Lung (tissue), 12 donors: ENCODE data around the gene BBS9. TPM values are rescaled to one million over a fixed set of nuclear protein-coding genes. Genes with fewer than 3 reads are reported as not detected.
"Not testable (repeated sequence)": the region's sequence is repeated elsewhere in the genome, so short reads cannot be mapped to it uniquely, and the experiment has no call there.

Source experiments
- ATAC-seq: fragments of 200-7000 bp; cut with Tn5 transposase; one replicate; pipeline ENCODE4 v1.9.1; 2020; ENCODE audit warnings: moderate number of reproducible peaks; ENCODE audit not compliant: insufficient read depth, low FRiP score
- DNase-seq, 3 donors: peaks; one replicate each; pipeline ENCODE4 v3.0.0-alpha.2; 2013 to 2017
- H3K27ac ChIP-seq, 2 donors: one replicate each; pipeline ENCODE4 v1.5.1; 2013; ENCODE audit warnings: mild to moderate bottlenecking in 2 of 2, moderate library complexity in 2 of 2, control low read depth in 1 of 2, inconsistent platforms in 1 of 2, low read depth in 1 of 2, low read length in 1 of 2
- H3K27me3 ChIP-seq, 3 donors: one replicate each; pipeline ENCODE4 v1.5.1; 2013; ENCODE audit warnings: low read length in 2 of 3; ENCODE audit not compliant: control insufficient read depth in 3 of 3, insufficient read depth in 3 of 3
- H3K36me3 ChIP-seq, 4 donors: one replicate each; pipeline ENCODE4 v1.5.1; 2013; ENCODE audit warnings: low read length in 4 of 4, mild to moderate bottlenecking in 1 of 4, moderate library complexity in 1 of 4; ENCODE audit not compliant: control insufficient read depth in 4 of 4, insufficient read depth in 4 of 4
- H3K4me1 ChIP-seq, 5 donors: one replicate each; pipeline ENCODE4 v1.5.1; 2013; ENCODE audit warnings: low read length in 5 of 5, mild to moderate bottlenecking in 2 of 5, moderate library complexity in 1 of 5; ENCODE audit not compliant: control insufficient read depth in 5 of 5, insufficient read depth in 5 of 5
- H3K4me3 ChIP-seq: one replicate; pipeline ENCODE4 v1.5.1; 2013; ENCODE audit warnings: mild to moderate bottlenecking, control low read depth, moderate library complexity
- H3K9ac ChIP-seq, 2 donors: one replicate each; pipeline ENCODE4 v1.5.1; 2013; ENCODE audit warnings: low read length in 2 of 2, control low read depth in 1 of 2; ENCODE audit not compliant: insufficient read depth in 1 of 2
- H3K9me3 ChIP-seq, 4 donors: one replicate each; pipeline ENCODE4 v1.5.1; 2013; ENCODE audit warnings: low read length in 3 of 4, mild to moderate bottlenecking in 1 of 4, moderate library complexity in 1 of 4; ENCODE audit not compliant: control insufficient read depth in 4 of 4, insufficient read depth in 3 of 4
- WGBS, 2 donors: extraction: QIAGEN DNeasy Blood & Tissue Kit; methylation state at CpG; one replicate each; pipeline ENCODE4 v1.1.7; 2013; 5-methylcytosine and 5-hydroxymethylcytosine counted together
- polyA plus RNA-seq, 2 donors: library from polyadenylated mRNA; stranded (reverse); fragments of 200-250 nt; gene quantifications; one replicate each; pipeline ENCODE4 v1.2.1, GENCODE V29; 2013
- total RNA-seq, 2 donors: library from RNA; depleted of rRNA in 1 of 2; stranded (reverse); fragments of >200 nt in 1 of 2; gene quantifications; one replicate each; pipeline ENCODE4 v1.2.1, GENCODE V29; 2014 to 2021
- TF ChIP-seq, protein P1 (sequence below): IDR thresholded peaks from 2 replicates; pipeline ENCODE4 v1.5.1; 2012; ENCODE audit warnings: mild to moderate bottlenecking; ENCODE audit errors: control extremely low read depth, extremely low read depth
- donor health status: control.
- donor health status: control.
- donor health status: Bipolar disorder and iron deficiency.
- donor health status: healthy.
- donor health status: DM: yes; HTN: yes; CAD: no.

The BBS9 gene
- total and polyA plus RNA-seq, 4 donors, result 3.5 to 65.0 (median 15.2) TPM

DNA sequence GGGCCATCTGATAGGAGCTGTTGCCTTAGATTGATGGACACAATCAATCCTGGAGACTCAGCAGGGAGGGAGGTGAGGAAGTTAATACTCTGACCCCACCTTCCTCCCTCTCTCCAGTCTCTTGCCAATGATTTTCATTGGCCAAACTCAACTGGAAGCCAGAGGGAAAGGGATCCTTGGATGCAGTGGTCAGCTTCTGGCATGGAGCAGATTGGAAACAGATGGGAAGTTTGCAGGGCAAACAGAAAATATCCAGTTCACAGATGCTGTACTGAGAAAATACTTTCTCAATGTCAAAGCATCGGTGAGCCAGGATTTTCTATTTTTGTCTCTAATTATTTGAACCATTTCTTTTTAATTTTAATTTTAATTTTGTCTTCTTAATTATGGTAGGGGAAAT lies 170.8 kb downstream of the BBS9 start:
- Histone ChIP-seq H3K27me3 (no peaks in the 10 kb centered on the region), H3K36me3 (peaks cover 0 to 5% (median under 1%) of the 10 kb centered on the region in 4 donors), H3K4me3 (no peak overlapping the region), H3K9ac (no peak overlapping the region), H3K27ac (no peak overlapping the region), H3K4me1 (no peaks in the 10 kb centered on the region), H3K9me3 (peaks cover 0 to 12% (median 5%) of the 10 kb centered on the region in 4 donors)
- 92% methylated on average over 1 of the region's 1 CpG for WGBS, 2 donors
- DNase-seq (no peak), ATAC-seq (no peak)
- TF ChIP-seq, protein P1, sequence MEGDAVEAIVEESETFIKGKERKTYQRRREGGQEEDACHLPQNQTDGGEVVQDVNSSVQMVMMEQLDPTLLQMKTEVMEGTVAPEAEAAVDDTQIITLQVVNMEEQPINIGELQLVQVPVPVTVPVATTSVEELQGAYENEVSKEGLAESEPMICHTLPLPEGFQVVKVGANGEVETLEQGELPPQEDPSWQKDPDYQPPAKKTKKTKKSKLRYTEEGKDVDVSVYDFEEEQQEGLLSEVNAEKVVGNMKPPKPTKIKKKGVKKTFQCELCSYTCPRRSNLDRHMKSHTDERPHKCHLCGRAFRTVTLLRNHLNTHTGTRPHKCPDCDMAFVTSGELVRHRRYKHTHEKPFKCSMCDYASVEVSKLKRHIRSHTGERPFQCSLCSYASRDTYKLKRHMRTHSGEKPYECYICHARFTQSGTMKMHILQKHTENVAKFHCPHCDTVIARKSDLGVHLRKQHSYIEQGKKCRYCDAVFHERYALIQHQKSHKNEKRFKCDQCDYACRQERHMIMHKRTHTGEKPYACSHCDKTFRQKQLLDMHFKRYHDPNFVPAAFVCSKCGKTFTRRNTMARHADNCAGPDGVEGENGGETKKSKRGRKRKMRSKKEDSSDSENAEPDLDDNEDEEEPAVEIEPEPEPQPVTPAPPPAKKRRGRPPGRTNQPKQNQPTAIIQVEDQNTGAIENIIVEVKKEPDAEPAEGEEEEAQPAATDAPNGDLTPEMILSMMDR, result no peak

DNA sequence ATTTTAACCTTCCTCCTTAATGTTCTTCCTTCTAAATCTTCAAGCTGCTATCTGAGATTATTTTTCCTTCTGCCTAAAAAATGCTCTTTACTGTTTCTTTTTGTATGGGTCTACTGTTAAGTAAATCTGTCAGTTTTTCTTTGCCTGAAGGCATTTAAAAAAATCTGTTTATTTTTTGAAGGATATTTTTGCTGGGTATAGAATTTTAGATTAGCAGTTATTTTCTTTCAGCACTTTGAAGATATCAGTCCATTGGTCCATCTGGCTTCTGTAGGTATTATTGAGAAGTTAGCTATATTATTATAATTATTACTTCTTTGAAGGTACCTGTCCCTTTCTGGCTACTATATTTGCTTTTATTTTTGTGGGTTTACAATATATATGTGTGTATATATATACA lies 171.4 kb downstream of the BBS9 start:
- no peak for ATAC-seq
- peaks cover 0 to 12% (median 5%) of the 10 kb centered on the region in 4 donors for H3K9me3 ChIP-seq

DNA sequence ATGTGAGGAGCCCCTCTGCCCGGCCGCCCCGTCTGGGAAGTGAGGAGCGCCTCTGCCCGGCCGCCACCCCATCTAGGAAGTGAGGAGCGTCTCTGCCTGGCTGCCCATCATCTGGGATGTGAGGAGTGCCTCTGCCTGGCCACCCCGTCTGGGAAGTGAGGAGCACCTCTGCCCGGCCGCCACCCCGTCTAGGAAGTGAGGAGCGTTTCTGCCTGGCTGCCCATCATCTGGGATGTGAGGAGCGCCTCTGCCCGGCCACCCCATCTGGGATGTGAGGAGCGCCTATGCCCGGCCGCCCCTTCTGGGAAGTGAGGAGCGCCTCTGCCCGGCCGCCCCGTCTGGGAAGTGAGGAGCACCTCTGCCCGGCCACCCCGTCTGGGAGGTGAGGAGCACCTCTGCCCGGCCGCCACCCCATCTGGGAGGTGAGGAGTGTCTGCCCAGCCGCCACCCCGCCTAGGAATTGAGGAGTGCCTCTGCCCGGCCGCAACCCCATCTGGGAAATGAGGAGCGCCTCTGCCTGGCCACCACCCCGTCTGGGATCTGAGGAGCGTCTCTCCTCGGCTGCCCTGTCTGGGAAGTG lies 174.7 kb downstream of the BBS9 start:
- H3K4me3 ChIP-seq, H3K36me3 ChIP-seq, H3K27me3 ChIP-seq, H3K27ac ChIP-seq, DNase-seq, ATAC-seq, H3K9ac ChIP-seq: not testable (repeated sequence)
- WGBS, 2 donors, result 95 to 97% methylated on average over 33 of the region's 33 CpGs
- H3K4me1 ChIP-seq, result peaks cover 0 to 14% (median 0%) of the 10 kb centered on the region in 5 donors
- peaks cover 0 to 12% (median 5%) of the 10 kb centered on the region in 4 donors for H3K9me3 ChIP-seq

More for the DNA sequence above, 171.4 kb downstream of the BBS9 start:
- no peak for DNase-seq
- peaks cover 0 to 5% (median under 1%) of the 10 kb centered on the region in 4 donors for H3K36me3 ChIP-seq
- H3K27ac ChIP-seq, result no peak overlapping the region
- H3K27me3 ChIP-seq, result no peaks in the 10 kb centered on the region
- H3K4me3 ChIP-seq, result no peak overlapping the region
- no peak overlapping the region for H3K9ac ChIP-seq
- TF ChIP-seq, protein P1, result no peak
- H3K4me1 ChIP-seq, result no peaks in the 10 kb centered on the region

DNA sequence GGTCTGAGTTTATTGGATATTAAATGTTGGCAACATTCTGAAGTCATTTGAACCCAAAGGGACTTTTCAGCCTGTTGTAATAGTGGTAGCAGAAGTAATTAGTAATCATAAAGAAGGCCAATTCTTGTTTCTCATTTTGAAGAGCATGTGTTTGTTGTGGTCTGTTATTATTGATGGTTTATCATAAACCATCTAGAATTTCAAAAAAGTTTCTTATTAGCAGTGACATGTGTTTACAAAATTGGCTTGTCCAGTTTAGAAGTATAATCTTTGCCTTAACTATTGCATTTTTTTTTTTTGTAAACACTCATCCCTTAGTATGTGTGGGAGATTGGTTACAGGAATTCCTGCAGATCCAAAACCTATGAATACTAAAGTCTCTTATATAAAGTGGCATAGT lies 177.8 kb downstream of the BBS9 start:
- Histone ChIP-seq H3K36me3 (peaks cover 0 to 5% (median under 1%) of the 10 kb centered on the region in 4 donors), H3K9ac (no peak overlapping the region), H3K4me1 (peaks cover 0 to 21% (median 0%) of the 10 kb centered on the region in 5 donors), H3K4me3 (no peak overlapping the region), H3K27me3 (no peaks in the 10 kb centered on the region), H3K9me3 (peaks cover 0 to 6% (median under 1%) of the 10 kb centered on the region in 4 donors), H3K27ac (no peak overlapping the region)
- ATAC-seq (no peak), DNase-seq (peak in 2 of 3 donors; percentile 82 to 87)
- TF ChIP-seq, protein P1, result no peak
